Measurements from ENCODE around the gene RABGAP1L.

RABGAP1L gene

DNA sequence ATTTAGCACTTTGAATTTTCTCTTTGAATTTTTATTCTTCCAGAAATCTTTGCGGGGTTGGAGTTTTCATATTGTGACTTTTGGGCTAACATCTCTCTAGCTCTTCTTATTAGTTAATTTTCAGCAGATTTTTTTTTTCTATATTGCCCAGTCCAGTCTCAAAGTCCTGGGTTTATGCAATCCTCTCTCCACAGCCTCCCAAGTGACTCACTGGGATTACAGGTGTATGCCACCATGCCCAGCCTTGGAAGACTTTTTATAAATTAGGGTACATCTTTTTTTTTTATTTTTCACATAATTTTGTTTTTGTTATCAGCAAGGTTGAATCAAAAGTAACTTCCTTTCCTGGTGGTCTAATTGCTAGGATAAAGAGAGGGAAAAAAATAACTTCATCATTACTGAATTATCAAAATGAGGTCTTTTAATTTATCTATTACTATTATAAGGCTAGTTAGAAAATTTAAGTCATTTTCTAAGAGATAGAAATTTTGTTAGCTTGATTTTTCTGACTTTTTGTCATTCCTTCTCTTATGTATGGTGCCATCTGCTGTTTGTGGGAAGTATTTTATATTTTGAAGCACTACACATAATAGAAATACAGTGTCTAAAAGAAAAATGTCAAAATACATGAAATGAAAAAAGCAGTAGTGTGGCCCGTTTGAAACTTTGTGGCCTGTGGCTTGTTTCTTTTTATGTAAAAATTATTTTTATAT is 567.0 kb downstream of the RABGAP1L start:
- ATAC-seq (replicated peaks; ENCODE audit: extremely low read depth, poor library complexity, severe bottlenecking) (no peak), DNase-seq (ENCODE audit: low spot score in 2 of 2) (no peak)
- Mint-ChIP-seq H3K27ac (ENCODE audit: low read depth) (no peak overlapping the region), H3K4me1 (peaks cover 16% of the 10 kb centered on the region), H3K27me3 (no peaks in the 10 kb centered on the region), H3K36me3 (ENCODE audit: insufficient read depth) (peaks cover 5% of the 10 kb centered on the region), H3K4me3 (no peak overlapping the region), H3K9me3 (no peaks in the 10 kb centered on the region)

- H3K4me3 Mint-ChIP-seq, result no peak overlapping the region
- H3K4me1 Mint-ChIP-seq, result peaks cover 16% of the 10 kb centered on the region
- no peak for DNase-seq (ENCODE audit: low spot score in 2 of 2)
- H3K36me3 Mint-ChIP-seq (ENCODE audit: insufficient read depth), result peaks cover 5% of the 10 kb centered on the region
- no peaks in the 10 kb centered on the region for H3K27me3 Mint-ChIP-seq
- ATAC-seq (replicated peaks; ENCODE audit: extremely low read depth, poor library complexity, severe bottlenecking), result no peak
- no peaks in the 10 kb centered on the region for H3K9me3 Mint-ChIP-seq
- no peak overlapping the region for H3K27ac Mint-ChIP-seq (ENCODE audit: low read depth)
These were observed 567.7 kb downstream of the RABGAP1L start for GRCh38 chr1:174726880-174727585.

DNA sequence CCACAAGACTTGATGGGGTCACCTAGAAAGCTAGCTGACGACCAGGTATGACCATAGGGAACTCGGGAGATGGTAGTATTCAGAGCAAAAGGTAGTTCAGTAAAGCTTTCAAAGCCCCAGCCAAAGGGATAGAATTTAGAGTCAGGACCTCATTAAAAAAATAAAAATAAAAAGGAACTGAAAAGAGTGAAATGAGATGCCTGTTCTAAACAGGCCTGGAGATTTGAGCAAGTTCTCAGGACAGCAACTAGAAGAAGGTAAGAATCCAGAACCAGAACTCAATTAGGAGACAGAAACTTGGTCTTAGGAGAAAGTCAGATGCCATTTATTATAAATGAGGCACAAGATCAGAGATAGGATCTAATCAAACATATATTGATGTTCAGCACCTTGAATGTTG is 575.0 kb downstream of the RABGAP1L start:
- Mint-ChIP-seq H3K4me1 (peaks cover 24% of the 10 kb centered on the region), H3K27me3 (no peaks in the 10 kb centered on the region), H3K4me3 (no peak overlapping the region), H3K36me3 (ENCODE audit: insufficient read depth) (peaks cover 4% of the 10 kb centered on the region), H3K27ac (ENCODE audit: low read depth) (peak overlapping the region; percentile 0), H3K9me3 (no peaks in the 10 kb centered on the region)
- ATAC-seq (replicated peaks; ENCODE audit: extremely low read depth, poor library complexity, severe bottlenecking) (no peak), DNase-seq (ENCODE audit: low spot score in 2 of 2) (no peak)

DNA sequence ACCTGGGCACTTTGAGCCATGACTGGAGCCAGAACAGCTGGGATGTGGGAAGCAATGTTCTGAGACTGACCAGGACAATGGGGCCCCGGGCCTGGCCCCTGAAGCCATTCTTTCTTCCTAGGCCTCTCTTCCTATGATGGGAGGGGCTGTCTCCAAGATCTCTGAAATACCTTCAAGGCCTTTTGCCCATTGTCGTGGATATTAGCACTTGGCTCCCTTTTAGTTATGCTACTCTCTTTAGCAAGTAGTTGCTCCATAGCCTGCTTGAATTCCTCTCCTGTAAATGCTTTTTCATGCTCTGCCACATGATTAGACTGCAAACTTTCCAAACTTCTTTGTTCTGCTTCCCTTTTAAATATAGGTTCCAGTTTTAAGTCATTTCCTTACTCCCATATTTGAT is 577.5 kb downstream of the RABGAP1L start:
- Mint-ChIP-seq H3K36me3 (ENCODE audit: insufficient read depth) (peaks cover 5% of the 10 kb centered on the region), H3K27ac (ENCODE audit: low read depth) (peak overlapping the region; percentile 6), H3K4me3 (no peak overlapping the region), H3K4me1 (peaks cover 34% of the 10 kb centered on the region), H3K9me3 (no peaks in the 10 kb centered on the region), H3K27me3 (no peaks in the 10 kb centered on the region)
- no peak for DNase-seq (ENCODE audit: low spot score in 2 of 2)
- ATAC-seq (replicated peaks; ENCODE audit: extremely low read depth, poor library complexity, severe bottlenecking), result no peak

- ATAC-seq (replicated peaks; ENCODE audit: extremely low read depth, poor library complexity, severe bottlenecking), result no peak
- DNase-seq (ENCODE audit: low spot score in 2 of 2), result no peak
- peaks cover 22% of the 10 kb centered on the region for H3K4me1 Mint-ChIP-seq
- H3K36me3 Mint-ChIP-seq (ENCODE audit: insufficient read depth), result peaks cover 7% of the 10 kb centered on the region
- H3K4me3 Mint-ChIP-seq, result no peak overlapping the region
- H3K27ac Mint-ChIP-seq (ENCODE audit: low read depth), result peak overlapping the region; percentile 39
- no peaks in the 10 kb centered on the region for H3K9me3 Mint-ChIP-seq
- H3K27me3 Mint-ChIP-seq, result no peaks in the 10 kb centered on the region
These were observed 581.1 kb downstream of the RABGAP1L start for GRCh38 chr1:174740249-174740968.

DNA sequence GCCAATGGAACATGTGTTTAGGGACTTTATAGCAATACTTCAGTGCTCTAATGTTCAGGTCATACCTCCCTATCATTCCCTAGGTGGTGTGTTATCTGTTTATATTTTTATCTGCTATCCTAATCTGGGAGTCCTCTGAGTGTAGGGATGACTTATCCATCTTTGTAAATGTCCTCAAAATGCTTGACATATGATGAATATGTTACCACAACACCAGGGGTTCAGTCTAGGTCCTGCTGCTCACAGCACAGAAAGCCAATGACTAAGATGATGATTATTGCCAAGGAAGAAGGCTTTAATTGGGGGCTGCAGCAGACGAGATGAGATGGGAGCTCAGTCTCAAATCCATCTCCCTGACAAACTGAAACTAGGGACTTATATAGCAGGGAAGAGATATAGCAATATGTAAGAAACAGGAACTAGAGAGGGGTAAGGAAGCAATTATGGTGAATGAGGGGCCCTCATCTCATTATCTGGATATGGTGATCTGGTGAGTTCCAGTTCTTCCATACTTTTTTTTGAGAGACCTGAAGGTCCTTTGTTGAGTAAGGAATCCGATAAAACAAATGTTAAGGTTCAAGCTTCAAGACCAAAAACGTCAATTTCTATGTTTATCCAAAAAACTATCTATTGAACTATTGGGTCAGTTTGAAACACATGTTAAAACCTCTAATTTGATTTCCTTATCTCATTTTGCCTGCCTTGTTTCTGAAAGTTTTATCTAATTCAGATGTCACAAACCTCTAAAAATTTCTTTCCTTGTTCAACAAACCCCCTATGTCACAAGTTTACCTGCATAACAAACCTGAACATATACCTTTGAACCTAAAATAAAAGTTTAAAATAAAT is 583.7 kb downstream of the RABGAP1L start:
- Mint-ChIP-seq H3K36me3 (ENCODE audit: insufficient read depth) (peaks cover 2% of the 10 kb centered on the region), H3K27ac (ENCODE audit: low read depth) (peak overlapping the region; percentile 27), H3K27me3 (no peaks in the 10 kb centered on the region), H3K9me3 (no peaks in the 10 kb centered on the region), H3K4me3 (no peak overlapping the region), H3K4me1 (peaks cover 11% of the 10 kb centered on the region)
- no peak for ATAC-seq (replicated peaks; ENCODE audit: extremely low read depth, poor library complexity, severe bottlenecking)
- DNase-seq (ENCODE audit: low spot score in 2 of 2), result no peak

- H3K36me3 Mint-ChIP-seq (ENCODE audit: insufficient read depth), result peaks cover 2% of the 10 kb centered on the region
- no peak overlapping the region for H3K4me3 Mint-ChIP-seq
- no peaks in the 10 kb centered on the region for H3K9me3 Mint-ChIP-seq
- peak; percentile 58 for ATAC-seq (replicated peaks; ENCODE audit: extremely low read depth, poor library complexity, severe bottlenecking)
- H3K27me3 Mint-ChIP-seq, result no peaks in the 10 kb centered on the region
- H3K27ac Mint-ChIP-seq (ENCODE audit: low read depth), result no peak overlapping the region
- peaks cover 10% of the 10 kb centered on the region for H3K4me1 Mint-ChIP-seq
- no peak for DNase-seq (ENCODE audit: low spot score in 2 of 2)
These were observed 584.6 kb downstream of the RABGAP1L start for GRCh38 chr1:174743654-174744561.

- H3K4me3 Mint-ChIP-seq, result no peak overlapping the region
- no peaks in the 10 kb centered on the region for H3K27me3 Mint-ChIP-seq
- DNase-seq (ENCODE audit: low spot score in 2 of 2) (no peak), ATAC-seq (replicated peaks; ENCODE audit: extremely low read depth, poor library complexity, severe bottlenecking) (no peak)
- H3K27ac Mint-ChIP-seq (ENCODE audit: low read depth), result no peak overlapping the region
- peaks cover 2% of the 10 kb centered on the region for H3K36me3 Mint-ChIP-seq (ENCODE audit: insufficient read depth)
- no peaks in the 10 kb centered on the region for H3K9me3 Mint-ChIP-seq
- peaks cover 10% of the 10 kb centered on the region for H3K4me1 Mint-ChIP-seq
These were observed 585.6 kb downstream of the RABGAP1L start for GRCh38 chr1:174744886-174745285.

DNA sequence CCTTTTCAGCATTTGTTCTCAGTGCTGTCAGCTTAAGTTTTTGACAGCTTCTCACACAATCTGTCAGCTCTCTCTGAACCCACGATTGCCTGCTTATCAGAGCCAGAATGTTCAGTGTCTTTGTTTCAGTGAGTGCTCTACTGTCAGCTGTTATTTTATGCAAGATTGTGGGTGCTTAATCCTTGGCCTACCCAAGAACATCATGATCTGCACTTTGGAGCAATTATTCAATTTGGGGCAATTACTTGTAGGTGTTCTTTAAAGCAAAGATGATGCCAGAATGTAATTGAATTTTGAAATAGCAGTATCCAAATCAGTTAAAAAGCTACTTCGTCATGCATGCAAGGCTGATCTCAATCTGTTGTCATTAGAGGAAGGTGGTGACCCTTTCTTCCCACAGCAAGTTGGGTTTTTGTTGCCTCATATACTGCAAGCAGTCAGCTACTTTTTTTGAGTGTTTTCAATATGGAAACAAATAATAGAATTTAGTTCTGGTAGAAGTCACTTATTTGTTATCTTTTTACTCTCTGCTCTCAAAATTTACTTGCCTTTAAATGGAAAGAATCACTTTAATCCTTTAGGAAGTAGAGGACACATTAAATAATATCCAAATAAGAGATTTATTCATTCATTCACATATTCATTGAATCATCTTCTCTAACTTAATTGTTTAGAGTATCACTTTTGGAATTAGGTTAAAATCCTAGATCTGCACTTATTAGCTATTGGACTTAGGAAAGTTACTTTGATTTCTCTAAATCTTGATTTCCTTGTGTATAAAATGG is 586.9 kb downstream of the RABGAP1L start:
- no peak for DNase-seq (ENCODE audit: low spot score in 2 of 2)
- Mint-ChIP-seq H3K27me3 (no peaks in the 10 kb centered on the region), H3K27ac (ENCODE audit: low read depth) (no peak overlapping the region)

GRCh38 chr1:174747613-174748012 is 588.3 kb downstream of the RABGAP1L start:
- H3K36me3 Mint-ChIP-seq (ENCODE audit: insufficient read depth), result no peaks in the 10 kb centered on the region
- no peak for DNase-seq (ENCODE audit: low spot score in 2 of 2)
- H3K27ac Mint-ChIP-seq (ENCODE audit: low read depth), result no peak overlapping the region
- no peak for ATAC-seq (replicated peaks; ENCODE audit: extremely low read depth, poor library complexity, severe bottlenecking)
- H3K4me1 Mint-ChIP-seq, result peaks cover 9% of the 10 kb centered on the region
- H3K9me3 Mint-ChIP-seq, result no peaks in the 10 kb centered on the region
- H3K4me3 Mint-ChIP-seq, result no peak overlapping the region
- no peaks in the 10 kb centered on the region for H3K27me3 Mint-ChIP-seq

More for the DNA sequence above, 586.9 kb downstream of the RABGAP1L start:
- Mint-ChIP-seq H3K9me3 (no peaks in the 10 kb centered on the region), H3K4me1 (peaks cover 15% of the 10 kb centered on the region), H3K4me3 (no peak overlapping the region), H3K36me3 (ENCODE audit: insufficient read depth) (peaks cover 1% of the 10 kb centered on the region)
- no peak for ATAC-seq (replicated peaks; ENCODE audit: extremely low read depth, poor library complexity, severe bottlenecking)

GRCh38 chr1:174748586-174748985 is 589.3 kb downstream of the RABGAP1L start:
- H3K4me1 Mint-ChIP-seq, result peaks cover 9% of the 10 kb centered on the region
- no peak overlapping the region for H3K27ac Mint-ChIP-seq (ENCODE audit: low read depth)
- ATAC-seq (replicated peaks; ENCODE audit: extremely low read depth, poor library complexity, severe bottlenecking) (no peak), DNase-seq (ENCODE audit: low spot score in 2 of 2) (no peak)
- H3K4me3 Mint-ChIP-seq, result no peak overlapping the region
- H3K27me3 Mint-ChIP-seq, result no peaks in the 10 kb centered on the region
- no peaks in the 10 kb centered on the region for H3K9me3 Mint-ChIP-seq
- no peaks in the 10 kb centered on the region for H3K36me3 Mint-ChIP-seq (ENCODE audit: insufficient read depth)

Data from central memory CD8-positive, alpha-beta T cell (primary cell).